ACC112 (cell line): Measurements from ENCODE around the gene CPSF4L.

Experiments used
- H2AFZ ChIP-seq: fragments of 200-600 bp; sonication (generic); one replicate; pipeline ENCODE4 v1.6.0; 2017; ENCODE audit warnings: antibody characterized with exemption, low read length; ENCODE audit not compliant: unreplicated experiment
- H3K27ac ChIP-seq: fragments of 200-600 bp; sonication (generic); 2 replicates; pipeline ENCODE4 v1.5.1; 2014; ENCODE audit warnings: low read depth, mild to moderate bottlenecking, antibody characterized with exemption, low read length, moderate library complexity
- H3K27me3 ChIP-seq: fragments of 200-600 bp; sonication (generic); 2 replicates; pipeline ENCODE4 v1.6.1; 2014; ENCODE audit warnings: mild to moderate bottlenecking, antibody characterized with exemption, low read length, moderate library complexity, mixed read lengths; ENCODE audit not compliant: insufficient read depth
- H3K36me3 ChIP-seq: fragments of 200-600 bp; sonication (generic); 2 replicates; pipeline ENCODE4 v1.6.1; 2016; ENCODE audit warnings: mild to moderate bottlenecking, antibody characterized with exemption, low read length, moderate library complexity, mixed read lengths; ENCODE audit not compliant: insufficient read depth
- H3K4me1 ChIP-seq: fragments of 200-600 bp; sonication (generic); one replicate; pipeline ENCODE4 v1.6.1; 2016; ENCODE audit warnings: low read length, mixed read lengths; ENCODE audit not compliant: insufficient read depth, unreplicated experiment, control insufficient read depth
- H3K4me3 ChIP-seq: fragments of 200-600 bp; sonication (generic); 2 replicates; pipeline ENCODE4 v1.5.1; 2014; ENCODE audit warnings: mild to moderate bottlenecking, low read depth, low read length
- H3K79me2 ChIP-seq: fragments of 200-600 bp; sonication (generic); one replicate; pipeline ENCODE4 v1.6.0; 2016; ENCODE audit warnings: low read length; ENCODE audit not compliant: control insufficient read depth, unreplicated experiment, insufficient read depth

Gene CPSF4L

GRCh38 chr17:73255671-73256181 is 6.0 kb downstream of the CPSF4L start:
- no peaks in the 10 kb centered on the region for H3K4me1 ChIP-seq
- no peaks in the 10 kb centered on the region for H3K79me2 ChIP-seq
- H3K27me3 ChIP-seq: no peaks in the 10 kb centered on the region
- H3K36me3 ChIP-seq: no peaks in the 10 kb centered on the region
- no peak overlapping the region for H3K27ac ChIP-seq
- H2AFZ ChIP-seq: no peak overlapping the region
- no peak overlapping the region for H3K4me3 ChIP-seq

- H2AFZ ChIP-seq: no peak overlapping the region
- H3K4me3 ChIP-seq: no peak overlapping the region
- no peaks in the 10 kb centered on the region for H3K4me1 ChIP-seq
- peaks cover 6% of the 10 kb centered on the region; the same call in 1 of the 2 replicates for H3K36me3 ChIP-seq
- no peak overlapping the region for H3K27ac ChIP-seq
- no peaks in the 10 kb centered on the region for H3K79me2 ChIP-seq
- no peaks in the 10 kb centered on the region for H3K27me3 ChIP-seq
Measured at GRCh38 chr17:73251871-73252270, 9.8 kb downstream of the CPSF4L start.

- H2AFZ ChIP-seq: no peak overlapping the region
- no peaks in the 10 kb centered on the region for H3K4me1 ChIP-seq
Measured at GRCh38 chr17:73250851-73251640, 10.6 kb downstream of the CPSF4L start.

GRCh38 chr17:73249700-73250099 is 12.0 kb downstream of the CPSF4L start:
- H3K4me1 ChIP-seq: no peaks in the 10 kb centered on the region
- H3K27ac ChIP-seq: no peak overlapping the region
- H3K27me3 ChIP-seq: no peaks in the 10 kb centered on the region
- peaks cover 6% of the 10 kb centered on the region; the same call in 1 of the 2 replicates for H3K36me3 ChIP-seq
- no peaks in the 10 kb centered on the region for H3K79me2 ChIP-seq
- H2AFZ ChIP-seq: no peak overlapping the region
- H3K4me3 ChIP-seq: no peak overlapping the region

More at GRCh38 chr17:73250851-73251640, 10.6 kb downstream of the CPSF4L start:
- no peak overlapping the region for H3K27ac ChIP-seq
- H3K4me3 ChIP-seq: no peak overlapping the region
- H3K36me3 ChIP-seq: peaks cover 6% of the 10 kb centered on the region; the same call in 1 of the 2 replicates
- H3K27me3 ChIP-seq: no peaks in the 10 kb centered on the region
- no peaks in the 10 kb centered on the region for H3K79me2 ChIP-seq

GRCh38 chr17:73248532-73248931 is 13.1 kb downstream of the CPSF4L start:
- Histone ChIP-seq H3K36me3 (peaks cover 6% of the 10 kb centered on the region; the same call in 1 of the 2 replicates), H3K27ac (no peak overlapping the region)

GRCh38 chr17:73247726-73248125 is 14.0 kb downstream of the CPSF4L start:
- H3K36me3 ChIP-seq: peaks cover 6% of the 10 kb centered on the region; the same call in 1 of the 2 replicates
- H3K27ac ChIP-seq: no peak overlapping the region
- no peaks in the 10 kb centered on the region for H3K27me3 ChIP-seq
- H3K4me3 ChIP-seq: no peak overlapping the region
- no peak overlapping the region for H2AFZ ChIP-seq
- H3K4me1 ChIP-seq: no peaks in the 10 kb centered on the region
- no peaks in the 10 kb centered on the region for H3K79me2 ChIP-seq

More at GRCh38 chr17:73248532-73248931, 13.1 kb downstream of the CPSF4L start:
- no peaks in the 10 kb centered on the region for H3K4me1 ChIP-seq
- no peak overlapping the region for H3K4me3 ChIP-seq
- H2AFZ ChIP-seq: no peak overlapping the region
- H3K27me3 ChIP-seq: no peaks in the 10 kb centered on the region
- H3K79me2 ChIP-seq: no peaks in the 10 kb centered on the region

- Histone ChIP-seq H2AFZ (no peak overlapping the region), H3K4me1 (peaks cover 6% of the 10 kb centered on the region), H3K36me3 (peaks cover 12% of the 10 kb centered on the region; the same call in 1 of the 2 replicates), H3K79me2 (peaks cover 5% of the 10 kb centered on the region), H3K27me3 (no peaks in the 10 kb centered on the region), H3K27ac (no peak overlapping the region), H3K4me3 (no peak overlapping the region)
Measured at GRCh38 chr17:73240561-73240960, 21.1 kb downstream of the CPSF4L start.

GRCh38 chr17:73237714-73238113 is 24.0 kb downstream of the CPSF4L start:
- Histone ChIP-seq H3K4me1 (peaks cover 6% of the 10 kb centered on the region), H3K27me3 (no peaks in the 10 kb centered on the region), H3K79me2 (peaks cover 17% of the 10 kb centered on the region), H2AFZ (no peak overlapping the region), H3K27ac (no peak overlapping the region), H3K4me3 (no peak overlapping the region), H3K36me3 (peaks cover 15% of the 10 kb centered on the region; the same call in 1 of the 2 replicates)

GRCh38 chr17:73234736-73235135 is 26.9 kb downstream of the CPSF4L start:
- Histone ChIP-seq H3K79me2 (peaks cover 40% of the 10 kb centered on the region), H3K36me3 (peaks cover 13% of the 10 kb centered on the region; the same call in 1 of the 2 replicates), H3K27me3 (no peaks in the 10 kb centered on the region), H2AFZ (no peak overlapping the region), H3K4me3 (no peak overlapping the region), H3K4me1 (peaks cover 4% of the 10 kb centered on the region), H3K27ac (no peak overlapping the region)

- Histone ChIP-seq H3K27me3 (no peaks in the 10 kb centered on the region), H3K4me1 (peaks cover 21% of the 10 kb centered on the region), H3K4me3 (peak overlapping the region; percentile 96), H3K79me2 (peaks cover 54% of the 10 kb centered on the region), H2AFZ (peak overlapping the region; percentile 88), H3K36me3 (peaks cover 13% of the 10 kb centered on the region; the same call in 1 of the 2 replicates), H3K27ac (peak overlapping the region; percentile 50)
Measured at GRCh38 chr17:73232587-73233373, 28.9 kb downstream of the CPSF4L start.
